Hepatocyte (in vitro differentiated cells): Measurements from ENCODE around the gene NT5C2.

ENCODE experiments used
- EZH2 ChIP-seq: fragments of 200-600 bp; sonication (generic); IDR thresholded peaks from 2 replicates; pipeline ENCODE4 v1.6.1; 2016; ENCODE audit warnings: antibody characterized with exemption, mild to moderate bottlenecking, borderline replicate concordance
- EZH2phosphoT487 ChIP-seq: fragments of 200-600 bp; sonication (generic); IDR thresholded peaks from one replicate; pipeline ENCODE4 v1.6.1; 2018; ENCODE audit warnings: antibody characterized with exemption, mild to moderate bottlenecking, low read depth, moderate library complexity; ENCODE audit not compliant: unreplicated experiment, severe bottlenecking
- TF ChIP-seq, protein P1 (sequence below): fragments of 200-600 bp; sonication (generic); IDR thresholded peaks from 2 replicates; pipeline ENCODE4 v1.5.1; 2016; ENCODE audit warnings: antibody characterized with exemption, mild to moderate bottlenecking; ENCODE audit not compliant: poor library complexity

DNA sequence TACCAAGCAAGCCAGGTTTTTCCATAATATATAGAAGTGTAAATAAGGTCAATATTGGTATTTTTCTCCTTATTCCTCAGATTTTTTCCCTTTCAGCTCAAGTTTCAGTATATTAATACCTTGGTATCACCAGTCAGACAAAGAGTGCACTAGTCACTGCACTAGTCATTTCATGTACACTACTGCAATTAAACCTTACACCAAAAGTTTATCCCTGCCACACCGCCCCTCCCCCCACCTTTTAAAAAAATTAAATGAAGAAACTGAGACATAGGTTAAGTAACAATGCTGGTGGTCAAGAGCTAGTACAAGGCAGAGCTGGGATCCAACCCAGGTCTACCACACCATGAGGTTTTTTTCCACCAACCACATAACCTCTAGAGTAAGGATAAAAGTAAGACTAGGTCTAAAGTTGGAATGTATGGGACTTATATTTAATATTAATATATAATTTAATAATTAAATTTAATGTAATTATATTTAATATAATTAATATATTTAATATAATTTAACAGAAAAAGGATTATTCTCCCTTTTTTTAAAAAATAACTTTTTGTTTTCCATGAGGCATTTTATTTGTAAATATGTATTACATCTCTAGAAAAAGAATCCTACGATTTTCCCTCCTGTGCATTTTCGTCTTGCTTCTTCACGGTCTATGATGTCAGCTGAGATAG, 68.5 kb downstream of the NT5C2 start:
- TF ChIP-seq, protein P1, sequence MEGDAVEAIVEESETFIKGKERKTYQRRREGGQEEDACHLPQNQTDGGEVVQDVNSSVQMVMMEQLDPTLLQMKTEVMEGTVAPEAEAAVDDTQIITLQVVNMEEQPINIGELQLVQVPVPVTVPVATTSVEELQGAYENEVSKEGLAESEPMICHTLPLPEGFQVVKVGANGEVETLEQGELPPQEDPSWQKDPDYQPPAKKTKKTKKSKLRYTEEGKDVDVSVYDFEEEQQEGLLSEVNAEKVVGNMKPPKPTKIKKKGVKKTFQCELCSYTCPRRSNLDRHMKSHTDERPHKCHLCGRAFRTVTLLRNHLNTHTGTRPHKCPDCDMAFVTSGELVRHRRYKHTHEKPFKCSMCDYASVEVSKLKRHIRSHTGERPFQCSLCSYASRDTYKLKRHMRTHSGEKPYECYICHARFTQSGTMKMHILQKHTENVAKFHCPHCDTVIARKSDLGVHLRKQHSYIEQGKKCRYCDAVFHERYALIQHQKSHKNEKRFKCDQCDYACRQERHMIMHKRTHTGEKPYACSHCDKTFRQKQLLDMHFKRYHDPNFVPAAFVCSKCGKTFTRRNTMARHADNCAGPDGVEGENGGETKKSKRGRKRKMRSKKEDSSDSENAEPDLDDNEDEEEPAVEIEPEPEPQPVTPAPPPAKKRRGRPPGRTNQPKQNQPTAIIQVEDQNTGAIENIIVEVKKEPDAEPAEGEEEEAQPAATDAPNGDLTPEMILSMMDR = no peak
- TF ChIP-seq EZH2 (no peak), EZH2phosphoT487 (no peak)
